GM19438 (cell line): Measurements from ENCODE around the gene SNX13.
A peak's percentile ranks its signal among the peaks of the same experiment; 100 is the strongest.

Experiments
- ATAC-seq: cut with Tn5 transposase; IDR thresholded peaks from one replicate; pipeline ENCODE4 v1.9.1; 2021; ENCODE audit warnings: low read depth; ENCODE audit not compliant: unreplicated experiment

SNX13 gene

DNA sequence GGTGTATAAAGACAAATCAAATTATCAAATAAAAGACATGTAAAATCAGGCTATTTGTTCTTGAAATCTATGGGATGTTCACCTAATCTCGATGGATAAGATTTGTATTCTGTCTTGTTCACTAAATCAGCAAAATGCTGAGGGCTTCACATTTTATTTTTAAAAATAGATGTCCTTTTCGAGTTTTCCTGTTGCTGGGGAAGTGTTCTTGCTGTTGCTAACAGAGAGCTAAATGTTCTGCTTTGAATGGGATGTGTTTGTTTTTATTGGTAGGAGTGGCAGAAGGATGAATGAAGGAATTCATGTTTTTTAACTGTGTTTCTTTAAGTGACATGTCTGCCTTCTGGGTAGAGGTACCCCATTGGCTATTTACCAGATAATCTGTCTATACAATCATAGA is 7.3 kb upstream of the SNX13 start:
- no peak for ATAC-seq

DNA sequence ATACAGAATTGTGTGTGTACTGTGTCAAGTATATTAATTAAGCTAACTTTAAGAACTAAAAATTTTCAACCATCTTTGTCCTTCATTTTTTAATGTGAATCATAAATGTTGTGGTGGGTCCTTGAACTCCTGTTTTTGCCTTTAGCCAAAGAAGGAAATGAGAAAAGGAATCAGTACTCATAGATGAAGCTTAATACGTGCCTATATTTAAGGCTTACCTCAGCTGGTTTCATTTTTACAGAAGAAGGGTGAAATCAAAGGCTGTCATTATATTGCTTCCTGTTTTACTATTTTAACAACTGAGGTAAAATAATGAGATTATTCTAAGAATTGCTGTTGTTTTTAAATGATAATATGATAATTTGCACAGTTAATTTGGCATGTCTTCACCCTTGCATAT is 6.3 kb upstream of the SNX13 start:
- no peak for ATAC-seq

DNA sequence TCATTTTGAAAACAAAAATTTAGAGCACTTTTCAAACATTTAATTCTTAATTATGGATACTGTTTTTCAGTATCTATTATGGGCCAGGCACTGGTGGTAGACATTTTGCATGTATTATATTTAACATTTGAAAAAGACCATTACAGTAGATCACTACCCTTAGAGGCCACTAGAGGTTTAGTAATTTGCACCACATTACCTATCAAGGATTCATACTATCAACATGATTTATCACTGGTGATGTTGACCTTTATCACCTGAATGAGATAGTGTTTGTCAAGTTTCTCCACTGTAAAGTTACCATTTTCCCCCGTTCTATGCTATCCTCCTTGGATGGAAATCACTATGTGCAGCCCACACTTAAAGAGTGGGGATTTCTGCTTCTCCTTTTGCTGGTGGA is 4.4 kb upstream of the SNX13 start:
- ATAC-seq = no peak

DNA sequence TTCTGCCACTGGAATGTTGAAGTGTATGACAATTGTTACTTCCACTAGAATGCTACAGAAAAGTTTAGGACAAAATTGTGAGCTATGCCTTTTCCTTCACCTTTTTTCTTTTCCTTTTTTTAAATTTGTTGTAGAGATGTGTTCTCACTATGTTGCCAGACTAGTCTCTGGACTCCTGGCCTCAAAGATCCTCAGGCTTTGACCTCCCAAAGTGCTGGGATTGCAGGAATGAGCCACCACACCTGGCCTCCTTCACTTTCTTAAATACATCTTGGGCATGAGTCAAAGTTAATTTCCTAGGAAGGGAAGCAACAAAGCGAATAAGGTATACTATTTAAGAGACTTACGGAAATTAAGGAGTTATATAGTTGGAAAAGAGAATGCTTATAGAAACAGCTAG is 2.7 kb upstream of the SNX13 start:
- ATAC-seq = no peak

DNA sequence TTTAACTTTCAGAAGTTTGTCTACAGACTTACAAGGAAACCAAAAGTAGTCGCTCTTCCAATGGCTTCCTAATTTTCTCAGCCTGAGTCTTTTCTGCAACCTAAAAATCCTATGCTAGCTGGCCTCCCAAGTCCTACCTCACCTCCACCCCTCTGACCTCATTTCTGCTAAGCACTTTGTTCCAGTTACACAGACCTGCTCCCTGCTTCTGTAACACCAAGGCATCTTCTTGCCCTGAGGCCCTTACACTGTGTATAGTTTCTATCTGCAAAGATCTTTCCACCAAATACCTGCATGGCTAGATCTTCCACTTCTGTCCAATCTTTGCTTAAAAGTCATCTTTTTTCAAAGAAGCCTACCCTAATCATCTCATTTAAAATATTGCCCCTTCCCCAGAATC is 1.9 kb upstream of the SNX13 start:
- no peak for ATAC-seq

DNA sequence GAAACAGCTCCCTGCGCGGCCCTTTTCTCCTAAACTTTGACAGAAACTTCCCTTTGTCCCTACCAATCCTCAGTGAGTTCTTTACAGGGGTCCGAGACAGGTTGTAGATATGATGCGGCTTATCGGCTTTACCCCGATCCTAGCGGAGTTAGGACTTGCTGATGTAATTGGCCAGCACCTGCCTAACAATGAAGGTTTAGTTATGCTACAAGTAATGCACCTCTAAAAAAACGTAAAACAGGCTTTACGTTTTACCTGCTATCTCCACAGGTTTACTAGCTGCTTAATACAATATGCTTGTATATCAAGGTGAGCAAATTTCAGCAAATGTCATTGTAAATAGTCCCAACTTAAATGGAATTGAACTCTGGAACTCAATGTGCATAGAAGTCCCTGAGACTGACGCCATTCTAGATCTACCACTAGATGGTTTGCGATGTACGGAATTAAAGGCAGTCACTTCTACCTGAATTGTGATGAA is 697 bp upstream of the SNX13 start:
- ATAC-seq = peak; percentile 1

DNA sequence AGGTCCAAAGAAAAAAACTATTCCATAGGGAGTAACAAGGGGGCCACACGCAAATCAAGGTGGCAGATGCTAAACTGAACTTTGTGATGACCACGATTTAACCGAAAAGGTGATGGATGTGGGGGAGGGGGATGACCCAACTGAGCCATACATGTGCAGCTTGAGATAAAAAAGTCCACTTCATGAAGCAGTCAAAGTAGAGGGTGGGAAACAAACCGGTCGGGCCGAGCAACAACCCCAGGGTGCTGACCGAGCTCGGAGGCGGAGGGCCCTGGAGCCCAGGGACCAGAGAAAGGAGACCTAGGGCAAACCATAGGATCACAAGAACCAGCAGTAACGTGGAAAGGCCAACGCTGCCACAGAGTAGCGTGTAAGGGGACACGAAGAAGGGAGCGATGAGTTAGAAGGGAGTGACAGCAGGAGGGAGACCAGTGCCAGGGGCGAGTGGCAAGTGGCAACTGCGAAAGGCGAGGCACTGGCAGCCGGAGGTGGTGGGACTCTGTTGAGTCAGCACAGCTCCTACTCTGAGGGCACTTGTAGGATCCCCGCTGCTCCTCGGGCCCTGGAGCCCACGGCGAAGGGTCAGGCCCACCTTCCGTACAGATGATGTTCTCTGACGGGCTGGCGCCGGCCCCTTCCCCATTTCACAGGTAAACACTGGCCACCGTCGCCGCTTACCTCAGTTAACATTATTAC is 540 bp downstream of the SNX13 start:
- ATAC-seq = peak; percentile 40

DNA sequence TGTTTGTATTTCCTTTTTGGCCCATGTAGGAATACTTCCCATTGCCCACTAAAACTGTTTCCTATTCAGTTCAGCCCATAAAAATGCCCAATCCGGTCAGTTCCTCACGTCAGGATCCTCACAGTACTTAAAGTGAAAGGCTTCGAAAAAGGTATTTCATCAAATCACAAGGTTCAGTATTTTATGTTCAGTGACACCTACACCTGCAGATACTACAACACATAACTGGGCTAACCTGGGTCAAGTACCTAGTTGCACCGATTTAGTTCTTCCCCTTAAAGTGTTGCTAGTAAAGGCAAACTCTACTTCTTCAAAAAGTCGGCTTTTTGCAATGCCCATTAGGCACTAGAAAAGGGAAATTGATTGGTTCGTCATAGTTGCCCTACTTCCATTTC is 1.1 kb downstream of the SNX13 start:
- ATAC-seq = no peak

DNA sequence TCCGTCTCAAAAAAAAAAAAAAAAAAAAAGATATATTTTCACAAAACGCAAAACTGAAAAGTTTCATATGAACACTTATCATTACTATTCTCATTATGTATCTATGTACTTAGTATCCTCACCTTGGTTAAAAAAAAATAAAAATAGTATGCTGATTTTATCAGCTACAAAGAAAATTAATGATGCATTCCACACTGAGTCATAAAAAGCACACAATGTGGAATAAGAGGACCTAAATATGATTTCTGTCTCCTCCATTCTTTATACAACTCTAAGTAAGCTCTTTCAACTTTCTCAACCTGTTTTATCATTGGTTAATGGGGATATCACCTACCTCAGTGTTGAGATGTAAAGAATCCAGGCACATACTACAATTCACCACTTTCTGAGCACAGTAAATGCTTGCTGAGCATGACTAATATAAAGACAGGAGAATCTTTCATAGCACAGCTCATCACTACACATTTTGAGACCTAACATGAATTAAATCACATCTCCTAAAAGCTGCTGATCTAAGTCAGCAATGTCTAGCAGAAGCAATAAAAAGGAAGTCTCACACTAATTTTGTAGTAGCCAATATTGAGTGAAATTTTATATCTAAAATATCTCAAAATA is 2.7 kb downstream of the SNX13 start:
- no peak for ATAC-seq

DNA sequence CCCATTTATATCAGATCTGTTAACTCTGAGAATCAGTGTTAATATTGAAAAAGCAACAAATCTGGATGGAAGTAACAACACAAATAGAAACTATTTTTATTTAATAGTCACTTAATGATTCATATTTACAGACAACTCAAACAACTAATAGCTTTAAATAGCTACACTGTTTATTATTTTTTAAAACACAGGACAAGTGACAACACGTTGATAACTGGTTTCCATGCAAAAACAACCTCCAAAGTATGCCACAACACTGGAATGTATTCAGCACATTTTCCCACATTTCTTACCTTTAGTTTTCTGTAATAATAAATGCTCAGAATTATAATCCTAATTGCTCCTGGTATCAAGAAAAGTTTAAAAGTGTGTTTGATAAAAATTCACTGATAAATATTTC is 4.0 kb downstream of the SNX13 start:
- ATAC-seq = no peak

DNA sequence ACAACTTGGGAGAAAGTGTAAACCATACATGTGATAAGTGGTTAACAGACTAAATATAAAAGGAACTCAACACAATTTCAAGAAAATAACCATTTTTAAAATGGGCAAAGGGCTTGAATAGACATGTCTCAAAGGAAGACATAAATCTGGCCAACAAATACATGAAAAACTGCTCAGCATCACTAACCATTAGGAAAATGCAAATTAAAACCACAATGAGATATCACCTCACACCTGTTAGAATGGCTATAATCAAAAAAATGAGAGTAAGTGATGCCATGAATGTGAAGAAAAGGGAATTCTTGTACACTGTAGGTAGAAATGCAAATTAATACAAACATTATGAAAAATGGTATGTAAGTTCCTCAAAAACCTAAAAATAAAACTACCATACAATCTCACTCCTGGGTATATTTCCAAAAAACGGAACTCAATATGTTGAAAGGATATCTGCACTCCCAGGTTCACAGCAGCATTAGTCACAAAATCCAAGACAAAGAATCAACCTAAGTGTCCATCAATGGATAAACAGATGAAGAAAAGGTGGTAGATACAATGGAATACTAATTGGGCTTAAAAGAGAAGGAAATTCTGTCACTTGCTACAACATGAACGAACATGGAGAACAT is 5.6 kb downstream of the SNX13 start:
- no peak for ATAC-seq

DNA sequence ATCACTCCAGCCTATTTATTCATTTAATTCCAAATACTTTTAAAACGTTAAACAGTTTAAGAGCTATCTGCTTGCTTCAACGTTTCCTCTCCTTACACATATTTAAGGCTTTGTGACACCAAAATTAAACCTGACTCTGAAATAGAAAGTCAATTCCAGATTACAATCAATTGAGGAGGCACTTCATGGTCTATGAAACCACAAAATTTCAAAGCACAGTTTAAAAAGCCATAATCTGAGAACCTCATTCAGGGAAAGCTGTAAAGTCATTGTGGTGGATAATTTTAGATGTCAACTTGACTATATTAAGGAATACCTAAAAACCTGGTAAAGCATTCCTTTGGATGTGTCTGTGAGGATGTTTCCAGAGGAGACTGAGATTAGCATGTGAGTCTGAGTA is 6.2 kb downstream of the SNX13 start:
- no peak for ATAC-seq

DNA sequence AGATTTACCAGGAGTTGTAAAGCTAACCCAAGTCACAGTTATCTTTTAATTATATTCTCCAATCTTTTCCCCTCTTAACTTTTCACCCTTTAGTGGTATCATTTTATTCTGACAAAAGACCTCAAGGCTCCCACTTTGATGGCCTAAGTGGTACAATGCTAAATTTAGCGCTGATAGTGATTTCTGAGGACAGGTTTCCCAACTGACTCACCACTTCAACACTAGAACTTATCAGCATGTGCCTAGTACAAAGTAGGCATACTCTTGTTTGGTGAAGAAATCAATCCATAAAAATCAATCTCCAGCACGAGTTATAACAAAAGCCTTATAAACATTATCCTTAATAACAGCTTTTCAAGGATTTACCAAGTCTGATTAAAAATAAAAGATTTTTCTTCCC is 7.5 kb downstream of the SNX13 start:
- ATAC-seq = no peak

DNA sequence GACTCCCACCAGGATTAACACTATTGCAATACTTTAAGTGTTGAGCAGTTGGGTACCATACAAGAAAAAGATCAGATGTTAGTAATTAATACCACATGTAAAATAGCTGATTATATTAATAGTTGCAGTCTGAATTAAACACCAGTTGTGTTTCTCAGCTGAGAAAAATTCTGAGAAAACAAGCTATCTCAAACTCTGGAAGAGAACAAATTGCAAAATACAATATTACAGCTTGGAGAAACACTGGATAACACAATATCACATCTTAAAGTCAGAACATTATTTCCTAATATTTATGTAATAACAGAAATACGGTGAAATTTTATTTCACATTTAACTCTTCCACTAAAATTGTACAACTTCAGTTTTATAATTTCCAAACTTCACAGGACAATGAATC is 9.2 kb downstream of the SNX13 start:
- no peak for ATAC-seq

DNA sequence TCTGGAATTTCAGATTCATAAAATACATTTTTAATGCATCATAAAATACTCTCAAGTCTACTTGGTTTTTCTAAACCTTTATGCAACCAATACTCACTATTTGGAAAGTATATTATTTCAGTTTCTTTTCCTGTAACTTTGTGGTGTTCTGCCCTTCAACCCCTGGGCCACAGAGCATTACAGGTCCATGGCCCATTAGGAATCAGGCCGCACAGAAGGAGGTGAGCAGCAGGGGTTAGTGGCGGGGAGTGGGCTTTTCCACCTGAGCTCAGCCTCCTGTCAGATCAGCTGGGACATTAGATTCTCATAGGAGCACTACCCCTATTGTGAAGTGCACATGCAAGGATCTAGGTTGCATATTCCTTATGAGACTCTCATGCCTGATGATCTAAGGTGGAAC is 9.7 kb downstream of the SNX13 start:
- no peak for ATAC-seq

DNA sequence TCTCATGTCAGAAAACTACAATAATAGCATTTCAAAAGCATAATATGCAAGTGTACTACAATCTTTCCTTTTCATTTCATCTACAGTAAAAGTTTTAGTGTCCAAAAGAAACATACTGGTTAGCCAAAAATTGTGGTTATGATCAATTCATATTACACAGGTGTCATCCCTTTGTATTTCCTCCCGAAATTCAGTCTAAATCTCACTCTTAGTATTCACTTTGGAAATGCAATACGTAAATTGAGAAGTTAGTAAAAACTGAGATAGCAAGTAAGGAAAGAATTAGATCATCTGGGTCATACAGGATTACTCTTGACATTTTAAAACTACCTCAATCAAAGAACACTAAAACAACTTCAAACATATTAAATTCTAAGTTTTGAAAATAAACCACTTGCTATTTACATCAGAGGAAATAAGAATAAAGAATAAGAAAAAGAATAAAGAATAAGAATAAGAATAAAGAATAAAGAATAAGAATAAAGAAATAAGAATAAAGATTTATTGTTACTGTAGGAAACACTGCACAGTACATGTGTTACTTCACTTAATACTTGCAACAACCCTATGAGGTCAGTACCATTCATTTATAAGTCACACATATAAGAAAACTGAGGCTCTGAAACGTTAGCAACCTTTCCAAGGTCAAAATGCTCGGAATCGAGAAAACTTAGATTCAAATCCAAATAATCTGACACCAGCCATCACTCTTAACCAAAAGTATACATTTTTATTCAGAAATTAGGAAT is 10.5 kb downstream of the SNX13 start:
- no peak for ATAC-seq

DNA sequence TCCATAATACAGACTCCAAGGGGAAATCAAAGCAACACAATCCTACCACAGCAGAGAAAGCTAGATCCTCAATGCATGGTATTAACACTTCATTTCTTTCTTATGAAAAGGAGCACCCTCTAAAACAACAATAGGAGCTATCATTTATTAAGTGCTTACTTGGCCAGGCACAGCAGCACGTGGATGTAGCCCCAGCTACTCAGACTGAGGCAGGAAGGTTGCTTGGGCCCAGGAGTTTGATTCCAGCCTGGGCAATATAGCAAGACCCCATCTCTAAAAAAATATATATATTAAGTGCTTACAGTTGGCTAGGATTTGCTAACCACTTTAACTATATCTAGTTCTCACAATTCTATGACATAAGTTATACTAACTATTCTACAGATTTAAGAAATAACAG is 12.2 kb downstream of the SNX13 start:
- ATAC-seq = no peak

DNA sequence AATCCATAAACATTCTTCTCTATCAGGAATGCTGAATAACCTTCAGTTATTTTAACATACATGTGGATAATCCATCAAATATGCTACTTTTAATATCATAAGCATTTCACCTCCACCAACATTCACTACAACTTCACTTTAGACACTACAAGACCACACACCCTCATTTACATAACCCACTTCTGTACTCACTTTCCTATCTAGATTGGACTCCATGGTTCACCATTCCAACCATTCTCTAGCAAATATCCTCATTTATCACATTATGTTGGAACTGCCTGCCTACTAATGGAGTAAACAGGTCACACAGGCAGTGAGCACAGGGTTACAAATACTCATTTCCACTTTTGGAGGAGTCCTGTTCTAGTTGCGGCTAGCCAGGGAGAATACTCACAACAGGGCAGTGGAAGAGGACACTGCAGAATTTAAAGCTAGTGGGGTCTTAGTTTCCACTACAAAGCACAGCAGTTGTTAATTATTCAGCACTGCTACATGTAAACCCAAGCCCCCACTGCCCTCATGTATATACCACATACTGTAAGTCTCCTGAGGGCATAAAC is 18.4 kb downstream of the SNX13 start:
- no peak for ATAC-seq

DNA sequence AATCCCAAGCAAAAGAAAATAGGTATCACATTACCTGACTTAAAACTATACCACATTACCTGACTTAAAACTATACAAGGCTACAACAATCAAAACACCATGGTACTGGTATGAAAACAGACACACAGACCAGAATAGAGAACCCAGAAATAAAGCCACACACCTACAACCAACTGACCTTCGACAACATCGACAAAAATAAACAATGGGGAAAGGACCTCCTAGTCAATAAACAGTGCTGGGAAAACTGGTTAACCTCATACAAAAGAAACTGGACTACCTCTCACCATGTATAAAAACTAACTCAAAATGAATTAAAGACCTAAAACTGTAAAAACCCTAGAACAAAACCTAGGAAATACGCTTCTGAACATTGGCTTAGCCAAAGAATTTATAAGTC is 22.5 kb downstream of the SNX13 start:
- no peak for ATAC-seq

DNA sequence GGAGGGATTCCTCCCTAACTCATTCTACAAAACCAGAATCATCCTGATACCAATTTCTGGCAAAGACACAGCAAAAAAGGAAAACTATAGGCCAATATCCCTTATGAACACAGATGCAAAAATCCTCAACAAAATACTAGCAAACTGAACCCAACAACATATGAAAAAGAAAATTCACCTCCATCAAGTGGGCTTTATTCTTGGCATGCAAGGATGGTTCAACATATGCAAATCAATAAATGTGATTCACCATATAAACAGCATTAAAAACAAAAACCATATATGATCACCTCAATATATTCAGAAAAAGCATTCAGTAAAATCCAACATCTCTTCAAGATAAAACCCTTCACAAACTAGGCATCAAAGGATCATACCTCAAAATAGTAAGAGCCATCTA is 23.5 kb downstream of the SNX13 start:
- no peak for ATAC-seq

DNA sequence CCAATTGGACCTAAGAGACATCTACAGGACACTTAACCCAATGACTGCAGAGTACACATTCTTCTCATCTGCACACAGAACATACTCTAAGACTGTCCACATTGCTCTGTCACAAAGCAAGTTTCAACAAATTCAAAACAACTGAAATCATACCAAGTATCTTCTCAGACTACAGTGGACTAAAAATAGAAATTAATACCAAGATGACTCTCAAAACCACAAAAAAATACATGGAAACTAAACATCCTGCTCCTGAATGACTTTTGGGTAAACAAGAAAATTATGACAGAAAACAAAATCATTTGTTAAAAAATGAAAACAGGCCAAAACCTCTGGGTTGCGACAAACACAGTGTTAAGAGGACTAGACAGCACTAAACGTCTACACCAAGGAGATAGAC is 24.5 kb downstream of the SNX13 start:
- ATAC-seq = no peak
